ENCODE results near the gene ZNF775. TPM values are rescaled to one million over a fixed set of nuclear protein-coding genes. Genes with fewer than 3 reads are reported as not detected.

ZNF775 gene
- polyA plus RNA-seq, 4 donors: 4.6 to 11.7 (median 8.7) TPM

DNA sequence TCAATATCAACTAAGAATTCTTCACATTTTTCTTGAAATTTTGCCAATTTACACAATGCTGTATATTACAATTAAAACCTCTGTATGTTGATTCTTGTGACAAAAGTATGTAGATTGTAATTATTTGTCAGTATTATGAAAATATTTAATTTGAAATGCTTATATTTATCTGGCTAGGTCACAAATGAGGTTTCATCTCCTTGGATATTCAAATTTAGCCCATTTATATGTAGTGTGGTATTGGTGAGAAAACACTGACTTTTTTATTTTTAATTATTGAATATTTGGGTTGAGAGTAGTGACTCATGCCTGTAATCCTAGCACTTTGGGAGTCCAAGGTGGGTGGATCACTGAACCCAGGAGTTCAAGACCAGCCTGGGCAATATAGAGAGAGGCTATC is 34.8 kb upstream of the ZNF775 start:
- DNase-seq (ENCODE audit: low read depth in 4 of 4, low spot score in 2 of 4): no peak

DNA sequence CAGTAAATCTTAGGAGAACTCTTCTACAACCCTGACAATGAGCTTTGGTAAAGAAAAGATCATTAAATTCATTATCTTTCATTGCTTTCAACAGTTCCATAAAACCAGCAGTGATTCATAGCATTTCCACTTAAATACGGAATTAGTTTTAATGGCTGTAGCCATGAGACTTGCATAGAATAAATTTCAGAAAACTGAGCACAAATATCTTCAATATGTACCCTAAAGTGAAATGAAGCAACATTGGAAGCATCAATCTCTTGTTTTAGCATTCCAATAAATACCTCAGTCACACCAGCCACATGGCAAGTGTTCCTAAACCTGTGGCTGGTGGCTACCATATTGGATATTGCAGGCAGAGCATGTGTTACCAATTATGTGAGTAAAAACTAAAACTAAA is 34.1 kb upstream of the ZNF775 start:
- no peak for DNase-seq (ENCODE audit: low read depth in 4 of 4, low spot score in 2 of 4)

GRCh38 chr7:150346922-150347321 is 32.2 kb upstream of the ZNF775 start:
- no peak for DNase-seq (ENCODE audit: low read depth in 4 of 4, low spot score in 2 of 4)

GRCh38 chr7:150351587-150352194 is 27.4 kb upstream of the ZNF775 start:
- no peak for DNase-seq (ENCODE audit: low read depth in 4 of 4, low spot score in 2 of 4)

DNA sequence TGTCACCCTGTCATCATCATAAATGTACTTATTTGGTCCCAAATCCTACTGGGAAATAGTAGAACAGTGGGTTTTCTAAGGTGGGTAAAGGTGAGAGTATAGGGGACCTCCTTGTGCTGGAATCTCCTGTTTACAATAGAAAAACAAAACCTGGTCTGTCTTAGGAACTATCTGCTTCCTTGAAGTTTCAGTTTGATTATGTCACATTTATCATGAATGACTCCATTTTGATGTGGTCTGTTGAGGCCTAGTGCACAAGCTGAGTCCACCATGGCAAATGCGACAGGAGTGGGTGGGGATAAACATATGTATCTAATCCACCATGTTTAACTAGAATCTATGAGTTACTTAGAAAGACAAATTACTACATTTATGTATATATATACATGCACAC is 23.5 kb upstream of the ZNF775 start:
- DNase-seq (ENCODE audit: low read depth in 4 of 4, low spot score in 2 of 4): no peak

GRCh38 chr7:150356265-150356897 is 22.7 kb upstream of the ZNF775 start:
- DNase-seq (ENCODE audit: low read depth in 4 of 4, low spot score in 2 of 4): no peak

DNA sequence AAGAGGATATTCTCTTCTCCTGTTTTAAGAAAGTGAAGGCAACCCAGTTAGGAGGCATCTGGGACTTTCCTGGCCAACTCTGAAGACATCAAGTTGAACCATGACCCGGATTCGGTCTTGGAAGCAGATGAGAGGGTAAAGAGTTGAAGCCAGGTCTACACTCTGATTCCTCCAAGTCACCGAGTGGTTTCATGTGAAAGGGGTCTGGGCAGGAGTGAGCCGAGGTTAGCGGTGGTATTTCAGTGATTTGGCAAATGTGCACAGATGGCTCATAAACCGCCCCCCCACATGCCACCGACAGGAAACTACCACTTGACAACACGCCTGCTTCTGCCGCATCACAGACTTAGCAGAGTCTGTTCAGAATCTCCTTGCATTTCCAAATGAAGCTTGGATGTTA is 21.9 kb upstream of the ZNF775 start:
- no peak for DNase-seq (ENCODE audit: low read depth in 4 of 4, low spot score in 2 of 4)

DNA sequence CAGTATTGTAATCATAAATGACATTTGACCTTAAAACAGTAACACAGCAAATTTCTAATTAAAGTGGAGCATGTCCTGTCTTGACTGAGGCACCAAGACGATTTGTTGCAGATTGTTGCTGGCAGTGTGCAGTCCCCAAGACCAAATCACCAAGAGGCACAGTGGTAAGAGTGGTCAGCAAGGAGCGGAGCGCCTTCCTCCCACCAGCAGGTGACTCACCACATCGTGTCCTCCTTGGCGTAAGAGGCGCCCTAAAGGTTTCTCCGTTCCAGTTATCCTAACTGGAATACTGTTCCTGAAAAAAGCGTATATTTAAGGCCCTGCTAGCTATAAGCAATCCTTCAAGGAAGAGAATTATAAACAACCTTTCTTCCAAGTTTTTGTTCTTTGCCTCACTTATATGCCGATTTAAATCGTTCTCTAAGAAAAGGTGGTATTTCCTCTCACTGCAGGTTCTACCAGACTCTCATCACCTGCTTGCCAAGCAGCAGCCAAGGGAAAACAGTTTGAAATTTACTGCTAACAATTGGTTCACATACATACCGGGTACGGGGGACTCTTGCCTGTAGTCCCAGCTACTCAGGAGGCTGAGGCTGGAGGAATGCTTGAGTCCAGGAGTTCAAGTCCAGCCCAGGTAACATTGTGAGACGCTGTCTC is 21.2 kb upstream of the ZNF775 start:
- DNase-seq (ENCODE audit: low read depth in 4 of 4, low spot score in 2 of 4): no peak

DNA sequence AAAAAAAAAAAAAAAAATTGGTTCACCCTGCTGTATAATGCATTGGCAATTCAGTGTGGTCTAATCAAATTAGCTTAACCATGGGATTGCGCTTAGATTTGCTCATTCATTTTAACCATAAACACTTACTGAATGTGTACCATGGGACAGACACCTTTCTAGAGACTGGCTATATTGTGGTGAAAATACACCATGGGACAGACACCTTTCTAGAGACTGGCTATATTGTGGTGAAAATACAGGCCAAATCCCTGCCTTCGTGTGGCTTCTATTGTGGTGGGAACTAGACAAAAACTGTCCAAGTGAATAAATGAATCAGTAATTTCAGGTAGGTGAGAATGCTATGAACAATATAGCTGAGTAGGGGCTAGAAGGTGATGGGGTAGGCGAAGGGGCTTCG is 20.7 kb upstream of the ZNF775 start:
- no peak for DNase-seq (ENCODE audit: low read depth in 4 of 4, low spot score in 2 of 4)

DNA sequence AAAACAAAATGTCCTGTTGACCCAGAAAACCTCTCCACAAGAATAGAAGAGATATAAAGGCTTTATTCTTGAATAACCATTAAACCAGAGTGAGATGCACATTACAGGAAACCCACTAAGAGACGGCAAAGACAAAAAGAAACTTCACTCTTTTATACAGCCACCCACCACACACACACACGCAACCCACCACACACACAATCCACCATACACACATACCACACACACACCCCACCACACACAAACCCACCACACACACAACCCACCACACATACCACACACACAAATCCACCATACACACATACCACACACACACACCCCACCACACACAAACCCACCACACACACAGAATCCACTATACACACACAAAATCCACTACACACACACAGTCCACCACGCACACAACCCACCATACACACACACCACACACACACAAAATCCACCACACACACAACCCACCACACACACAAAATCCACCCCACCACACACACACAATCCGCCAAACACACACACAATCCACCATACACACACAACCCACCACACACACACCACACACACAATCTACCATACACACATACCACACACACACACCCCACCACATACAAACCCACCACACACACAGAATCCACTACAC is 20.0 kb upstream of the ZNF775 start:
- DNase-seq (ENCODE audit: low read depth in 4 of 4, low spot score in 2 of 4): no peak

- DNase-seq (ENCODE audit: low read depth in 4 of 4, low spot score in 2 of 4): no peak
Observed at GRCh38 chr7:150359622-150360362, 19.3 kb upstream of the ZNF775 start.

DNA sequence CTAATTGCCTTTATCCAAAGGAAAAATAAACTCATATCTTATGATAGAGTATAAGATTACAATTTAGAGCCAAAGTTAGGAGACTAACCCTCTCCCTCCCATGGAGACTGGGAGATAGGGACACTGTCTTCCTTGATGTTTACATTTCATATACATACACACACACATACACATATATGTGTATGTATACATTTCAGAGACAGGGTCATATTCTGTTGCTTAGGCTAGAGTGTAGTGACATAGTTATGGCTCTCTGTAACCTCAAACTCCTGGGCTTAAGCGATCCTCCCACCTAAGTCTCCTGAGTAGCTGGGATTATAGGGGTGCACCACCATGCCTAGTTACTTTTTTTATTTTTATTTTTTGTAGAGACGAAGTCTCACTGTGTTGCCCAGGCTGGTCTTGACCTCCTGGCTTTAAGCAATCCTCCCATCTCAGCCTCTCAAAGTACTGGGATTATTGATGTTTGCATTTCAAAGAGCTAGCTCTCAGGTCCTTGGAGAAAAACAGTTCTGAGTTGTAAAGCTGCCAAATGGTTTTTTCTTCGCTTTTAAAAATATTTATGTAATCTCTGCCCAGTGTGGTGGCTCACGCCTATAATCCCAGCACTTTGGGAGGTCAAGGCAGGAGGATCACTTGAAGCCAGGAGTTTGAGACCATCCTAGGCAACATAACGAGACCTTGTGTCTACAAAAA is 18.6 kb upstream of the ZNF775 start:
- DNase-seq (ENCODE audit: low read depth in 4 of 4, low spot score in 2 of 4): no peak

DNA sequence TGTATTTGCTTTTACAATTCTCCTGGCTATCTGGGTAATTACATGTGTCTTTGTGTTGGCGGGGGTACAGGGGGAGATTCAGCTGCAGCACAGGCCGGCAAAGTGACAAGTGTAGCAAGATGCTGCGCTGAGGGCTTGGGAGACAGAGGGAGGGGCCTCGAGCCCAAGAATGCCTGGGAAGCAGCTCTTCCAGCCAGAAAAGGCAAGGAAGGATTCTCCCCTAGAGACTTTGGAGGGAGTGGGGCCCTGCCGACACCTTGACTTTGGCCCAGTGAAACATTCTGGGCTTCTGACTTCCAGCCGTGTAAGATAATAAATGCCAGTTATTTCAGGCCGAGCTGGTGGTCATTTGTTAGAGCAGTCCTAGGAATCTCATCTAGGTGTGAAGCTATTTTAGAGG is 17.7 kb upstream of the ZNF775 start:
- DNase-seq (ENCODE audit: low read depth in 4 of 4, low spot score in 2 of 4): no peak

DNA sequence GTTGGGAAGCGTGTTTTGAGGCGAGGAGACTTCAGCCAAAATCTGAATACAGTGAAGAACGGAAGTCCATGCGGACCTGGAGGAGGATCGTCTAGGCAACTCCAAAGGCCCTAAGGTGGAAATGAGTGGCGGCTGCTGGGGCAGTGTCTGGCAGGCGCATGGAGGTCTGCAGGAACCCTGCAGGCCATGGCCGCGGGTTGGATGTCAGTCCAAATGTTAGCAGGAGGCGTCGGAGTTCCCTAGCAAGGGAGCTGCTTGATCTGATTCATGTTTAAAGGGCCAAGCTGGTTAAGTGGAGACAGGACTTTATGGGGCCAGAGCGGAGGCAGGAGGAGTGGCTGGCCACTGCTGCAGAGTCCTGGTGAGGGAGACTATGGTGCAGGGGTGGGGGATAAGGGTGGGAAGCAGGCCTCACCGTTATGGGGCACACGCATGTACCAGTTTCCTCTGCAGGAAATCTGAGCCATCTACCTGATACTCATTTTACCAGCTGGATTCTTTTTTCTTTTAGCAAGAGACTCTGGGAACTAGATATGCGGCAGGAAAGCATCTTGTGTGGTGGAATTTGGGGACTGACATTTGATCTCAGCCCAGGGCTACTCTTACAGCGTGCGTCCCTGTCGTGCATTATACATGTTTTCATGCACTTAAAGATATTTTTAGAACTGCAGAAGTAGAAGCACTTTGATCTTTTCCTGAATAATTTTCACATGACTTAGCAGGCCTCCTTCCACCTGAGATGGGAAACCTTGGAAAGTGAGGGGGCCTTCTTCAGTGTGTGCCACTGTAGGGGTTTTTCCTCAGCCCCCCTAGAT is 17.1 kb upstream of the ZNF775 start:
- DNase-seq (ENCODE audit: low read depth in 4 of 4, low spot score in 2 of 4): no peak

DNA sequence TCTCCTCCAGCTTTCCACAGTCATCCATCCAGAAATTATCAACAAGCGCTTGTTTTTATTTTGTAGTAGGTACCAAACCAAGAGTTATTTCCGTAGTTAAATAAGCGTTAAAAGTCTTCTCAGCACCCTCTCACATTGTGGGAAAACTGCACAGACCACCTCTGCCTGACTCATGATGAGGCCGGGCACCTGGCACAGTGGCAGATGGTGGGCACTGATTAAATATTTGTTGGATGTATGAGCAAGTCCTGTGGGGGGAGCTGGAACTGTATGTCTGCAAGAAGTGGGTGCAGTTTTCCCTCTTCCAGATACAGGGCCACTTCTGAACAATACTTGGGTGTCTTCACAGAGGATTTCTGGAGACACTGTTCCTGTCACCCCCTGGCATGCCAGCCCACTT is 15.8 kb upstream of the ZNF775 start:
- no peak for DNase-seq (ENCODE audit: low read depth in 4 of 4, low spot score in 2 of 4)

- DNase-seq (ENCODE audit: low read depth in 4 of 4, low spot score in 2 of 4): no peak
Observed at GRCh38 chr7:150363872-150364271, 15.3 kb upstream of the ZNF775 start.

DNA sequence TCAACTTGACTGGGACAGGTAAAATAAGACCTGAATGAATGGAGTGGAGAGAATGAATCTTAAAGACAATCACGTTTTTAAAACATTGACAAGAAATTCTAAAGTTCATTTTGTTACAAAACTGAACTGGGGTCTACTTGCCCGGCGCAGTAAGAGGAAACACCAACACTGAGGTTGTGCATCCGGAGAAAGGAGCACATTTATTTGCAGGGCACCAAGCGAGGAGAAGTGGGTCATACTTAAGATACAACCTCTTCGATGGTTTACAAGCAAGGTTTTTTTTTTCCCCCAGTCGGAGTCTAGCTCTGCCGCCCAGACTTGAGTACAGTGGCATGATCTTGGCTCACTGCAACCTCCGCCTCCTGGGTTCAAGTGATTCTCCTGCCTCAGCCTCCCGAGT is 13.9 kb upstream of the ZNF775 start:
- DNase-seq (ENCODE audit: low read depth in 4 of 4, low spot score in 2 of 4): no peak

GRCh38 chr7:150365673-150366398 is 13.3 kb upstream of the ZNF775 start:
- DNase-seq (ENCODE audit: low read depth in 4 of 4, low spot score in 2 of 4): no peak

GRCh38 chr7:150367677-150368095 is 11.4 kb upstream of the ZNF775 start:
- no peak for DNase-seq (ENCODE audit: low read depth in 4 of 4, low spot score in 2 of 4)

Data from left renal cortex interstitium (tissue), 4 donors.